Kidney glomerular epithelial cell (primary cell): ENCODE measurements around the gene TMEFF2.
"Not testable (repeated sequence)": the region's sequence is repeated elsewhere in the genome, so short reads cannot be mapped to it uniquely, and the experiment has no call there.

Source experiments
- DNase-seq: peaks from one replicate; lab custom pipeline; 2025; lab: John Stamatoyannopoulos, UW

Gene TMEFF2

GRCh38 chr2:192127434-192127833, 67.3 kb downstream of the TMEFF2 start:
- no peak for DNase-seq

GRCh38 chr2:192126912-192127311, 67.8 kb downstream of the TMEFF2 start:
- no peak for DNase-seq

GRCh38 chr2:192126426-192126825, 68.3 kb downstream of the TMEFF2 start:
- no peak for DNase-seq

GRCh38 chr2:192124571-192124970, 70.2 kb downstream of the TMEFF2 start:
- DNase-seq = no peak

GRCh38 chr2:192123847-192124246, 70.9 kb downstream of the TMEFF2 start:
- DNase-seq = no peak

- DNase-seq = no peak
Measured at GRCh38 chr2:192122946-192123345, 71.8 kb downstream of the TMEFF2 start.

GRCh38 chr2:192122141-192122540, 72.6 kb downstream of the TMEFF2 start:
- no peak for DNase-seq

GRCh38 chr2:192119536-192119935, 75.2 kb downstream of the TMEFF2 start:
- DNase-seq = no peak

- no peak for DNase-seq
Measured at GRCh38 chr2:192117705-192118104, 77.0 kb downstream of the TMEFF2 start.

- not testable (repeated sequence) for DNase-seq
Measured at GRCh38 chr2:192111536-192111935, 83.2 kb downstream of the TMEFF2 start.

GRCh38 chr2:192099742-192100141, 95.0 kb downstream of the TMEFF2 start:
- no peak for DNase-seq

GRCh38 chr2:192098814-192099491, 95.8 kb downstream of the TMEFF2 start:
- no peak for DNase-seq

GRCh38 chr2:192091476-192091875, 103.3 kb downstream of the TMEFF2 start:
- DNase-seq = no peak

- DNase-seq = no peak
Measured at GRCh38 chr2:192090911-192091310, 103.8 kb downstream of the TMEFF2 start.

GRCh38 chr2:192087398-192087958, 107.3 kb downstream of the TMEFF2 start:
- peak; percentile 32 for DNase-seq

GRCh38 chr2:192082121-192082520, 112.6 kb downstream of the TMEFF2 start:
- DNase-seq = no peak

GRCh38 chr2:192080096-192080495, 114.6 kb downstream of the TMEFF2 start:
- not testable (repeated sequence) for DNase-seq

GRCh38 chr2:192073878-192074277, 120.9 kb downstream of the TMEFF2 start:
- peak; percentile 1 for DNase-seq

GRCh38 chr2:192072778-192073177, 122.0 kb downstream of the TMEFF2 start:
- DNase-seq = no peak

GRCh38 chr2:192072261-192072660, 122.5 kb downstream of the TMEFF2 start:
- no peak for DNase-seq

- DNase-seq = no peak
Measured at GRCh38 chr2:192070099-192070498, 124.6 kb downstream of the TMEFF2 start.

GRCh38 chr2:192069417-192069816, 125.3 kb downstream of the TMEFF2 start:
- DNase-seq = no peak

GRCh38 chr2:192068966-192069365, 125.8 kb downstream of the TMEFF2 start:
- no peak for DNase-seq

- DNase-seq = no peak
Measured at GRCh38 chr2:192067631-192068030, 127.1 kb downstream of the TMEFF2 start.
